HG02763 (cell line): ENCODE measurements around the gene DLG5.
"Not testable (repeated sequence)": the region's sequence is repeated elsewhere in the genome, so short reads cannot be mapped to it uniquely, and the experiment has no call there.

Source experiments
- ATAC-seq: cut with Tn5 transposase; IDR thresholded peaks from one replicate; pipeline ENCODE4 v1.9.1; 2021; ENCODE audit warnings: mild to moderate bottlenecking, moderate library complexity; ENCODE audit not compliant: unreplicated experiment

DLG5 gene

DNA sequence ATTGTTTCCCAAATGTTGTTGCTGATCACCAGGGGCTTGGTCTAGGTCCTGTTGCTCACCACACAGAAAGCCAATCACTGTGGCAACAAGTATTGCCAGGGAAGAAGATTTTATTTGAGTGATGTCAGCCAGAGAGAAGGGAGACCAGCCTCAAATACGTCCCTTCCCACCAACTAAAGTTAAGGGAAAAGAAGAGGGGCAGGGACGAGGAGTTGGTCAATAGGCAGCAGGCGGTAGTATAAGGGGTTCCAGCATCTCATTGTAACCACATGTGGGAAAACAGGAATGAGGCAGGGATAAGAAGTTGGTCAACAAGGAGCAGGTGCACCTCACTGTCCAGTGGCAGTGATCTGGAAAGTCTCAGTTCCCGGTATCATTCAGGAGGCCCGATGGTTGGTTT, 150.1 kb downstream of the DLG5 start:
- ATAC-seq, result no peak

DNA sequence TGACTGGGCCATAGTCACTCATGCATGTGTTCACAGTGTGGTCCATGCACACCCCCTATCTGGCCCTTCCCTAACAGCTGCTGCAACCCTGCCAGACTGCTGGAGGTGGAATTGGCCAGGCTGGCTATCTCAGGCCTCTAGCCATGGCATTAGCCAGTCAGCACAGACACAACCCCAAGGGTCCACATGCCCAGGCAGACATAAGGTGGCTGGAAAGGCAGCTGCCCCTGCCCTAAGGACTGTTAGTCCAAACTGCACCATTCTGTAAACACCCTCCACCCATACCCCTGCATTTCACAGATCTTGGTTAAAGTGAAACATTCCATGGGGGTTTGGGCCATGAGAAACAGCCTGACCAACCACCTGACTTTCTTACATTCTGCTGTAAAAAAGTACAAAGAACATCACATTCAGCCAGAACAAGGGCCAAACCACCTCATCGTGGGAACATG, 151.6 kb downstream of the DLG5 start:
- no peak for ATAC-seq

DNA sequence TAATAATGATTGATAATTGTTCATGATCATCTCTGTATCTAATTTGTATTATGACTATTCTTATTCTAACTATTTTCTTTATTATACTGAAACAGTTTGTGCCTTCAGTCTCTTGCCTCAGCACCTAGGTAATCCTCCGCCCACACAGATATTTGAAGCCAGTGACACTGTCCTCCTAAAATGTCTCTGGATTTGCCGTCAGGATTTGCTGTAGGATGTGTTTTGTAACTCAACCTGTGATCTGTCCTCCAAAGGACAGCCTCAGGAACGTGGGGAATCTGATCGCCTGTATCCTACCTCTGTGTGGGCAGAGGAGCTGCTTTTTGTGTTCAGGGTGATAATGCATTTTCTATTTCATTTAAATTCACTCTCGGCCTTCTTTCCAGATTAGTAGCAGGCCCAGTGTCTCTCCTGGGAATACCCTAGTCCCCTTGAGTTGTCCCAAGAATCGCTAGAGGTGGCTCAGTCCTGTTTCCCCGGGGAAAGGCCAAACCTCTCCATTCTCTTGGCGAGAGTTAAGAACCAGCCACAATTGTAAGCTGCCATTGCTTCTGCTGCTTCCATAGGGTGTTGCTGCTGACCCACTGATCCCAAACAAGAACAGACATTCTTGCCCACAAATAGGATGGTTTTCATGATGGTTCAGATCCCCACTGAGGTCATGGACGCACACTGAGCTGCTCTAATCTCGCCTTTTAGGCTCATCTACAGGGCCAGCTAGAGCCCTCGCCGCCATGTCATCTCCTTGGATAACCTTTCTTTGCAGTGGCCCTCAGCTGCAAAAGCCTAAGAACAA, 152.7 kb downstream of the DLG5 start:
- ATAC-seq, result no peak

DNA sequence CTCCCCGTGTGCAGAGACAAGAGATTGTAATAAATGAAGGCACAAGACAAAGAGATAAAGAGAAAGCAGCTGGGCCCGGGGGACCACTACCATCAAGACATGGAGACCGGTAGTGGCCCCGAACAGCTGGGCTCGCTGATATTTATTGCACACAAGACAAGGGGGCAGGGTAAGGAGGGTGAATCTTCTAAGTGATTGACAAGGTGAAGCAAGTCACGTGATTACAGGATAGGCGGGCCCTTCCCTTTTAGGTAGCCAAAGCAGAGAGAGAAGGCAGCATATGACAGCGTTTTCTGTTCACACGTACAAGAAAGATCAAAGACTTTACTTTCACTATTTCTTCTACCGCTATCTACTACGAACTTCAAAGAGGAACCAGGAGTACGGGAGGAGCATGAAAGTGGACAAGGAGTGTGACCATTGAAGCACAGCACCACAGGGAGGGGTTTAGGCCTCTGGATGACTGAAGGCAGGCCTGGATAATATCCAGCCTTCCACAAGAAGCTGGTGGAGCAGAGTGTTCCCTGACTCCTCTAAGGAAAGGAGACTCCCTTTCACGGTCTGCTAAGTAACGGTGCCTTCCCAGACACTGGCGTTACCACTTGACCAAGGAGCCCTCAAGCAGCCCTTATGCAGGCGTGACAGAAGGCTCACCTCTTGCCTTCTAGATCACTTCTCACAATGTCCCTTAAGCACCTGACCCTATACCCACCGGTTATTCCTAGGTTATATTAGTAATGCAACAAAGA, 153.5 kb downstream of the DLG5 start:
- ATAC-seq, result not testable (repeated sequence)

DNA sequence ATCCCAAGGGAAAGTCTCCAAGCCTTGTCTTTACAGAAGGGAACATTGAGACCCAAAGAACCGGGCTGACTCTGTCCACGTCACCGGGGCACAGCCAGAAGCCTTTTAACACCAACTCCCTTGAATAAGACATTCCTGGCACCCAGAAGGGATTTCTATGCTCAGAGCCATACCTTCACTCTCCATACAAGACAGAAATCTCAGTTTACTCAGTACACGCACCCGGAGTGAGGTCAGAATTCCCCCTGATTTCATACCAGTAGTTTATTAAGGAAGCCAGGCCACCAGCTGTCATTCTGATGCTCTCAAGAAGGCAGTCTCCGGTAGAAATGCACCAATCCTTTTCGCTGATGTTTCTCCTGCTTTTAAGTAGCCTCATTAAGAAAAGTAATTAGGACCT, 154.7 kb downstream of the DLG5 start:
- no peak for ATAC-seq

DNA sequence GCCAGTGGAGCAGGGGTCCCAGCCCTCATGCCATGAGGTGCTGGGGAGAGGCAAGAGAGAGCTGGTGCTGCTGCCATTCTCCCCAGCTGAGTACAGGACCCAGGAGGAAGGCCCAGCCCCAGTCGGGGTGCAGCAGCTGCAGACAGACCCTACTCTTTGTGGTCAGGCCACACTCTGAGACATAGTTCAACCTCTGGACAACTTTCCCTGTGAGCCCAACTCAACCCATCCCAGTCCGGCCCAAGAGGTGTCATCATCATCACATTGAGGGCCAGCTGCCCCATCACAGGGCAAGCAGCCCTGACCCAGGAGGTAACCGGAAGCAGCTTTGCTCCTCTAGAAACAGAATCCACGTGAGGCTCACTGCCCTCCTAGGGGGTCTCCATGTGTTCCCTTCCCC, 155.1 kb downstream of the DLG5 start:
- no peak for ATAC-seq

DNA sequence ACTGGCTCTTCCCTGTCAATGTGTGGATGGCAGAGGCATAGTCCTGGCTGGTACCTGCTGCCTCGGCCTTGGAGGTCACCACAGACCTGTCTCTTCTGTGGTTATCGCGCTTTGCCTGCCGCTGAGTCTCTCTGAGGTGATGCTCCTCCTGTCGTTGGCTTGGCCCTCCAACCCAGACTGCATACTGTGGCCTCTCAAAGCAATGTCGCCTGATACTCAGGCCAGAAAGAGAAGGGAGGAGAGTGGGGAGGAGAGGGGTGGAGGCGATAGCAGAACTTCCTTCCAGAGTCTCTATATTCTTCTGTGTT, 155.7 kb downstream of the DLG5 start:
- ATAC-seq, result no peak

DNA sequence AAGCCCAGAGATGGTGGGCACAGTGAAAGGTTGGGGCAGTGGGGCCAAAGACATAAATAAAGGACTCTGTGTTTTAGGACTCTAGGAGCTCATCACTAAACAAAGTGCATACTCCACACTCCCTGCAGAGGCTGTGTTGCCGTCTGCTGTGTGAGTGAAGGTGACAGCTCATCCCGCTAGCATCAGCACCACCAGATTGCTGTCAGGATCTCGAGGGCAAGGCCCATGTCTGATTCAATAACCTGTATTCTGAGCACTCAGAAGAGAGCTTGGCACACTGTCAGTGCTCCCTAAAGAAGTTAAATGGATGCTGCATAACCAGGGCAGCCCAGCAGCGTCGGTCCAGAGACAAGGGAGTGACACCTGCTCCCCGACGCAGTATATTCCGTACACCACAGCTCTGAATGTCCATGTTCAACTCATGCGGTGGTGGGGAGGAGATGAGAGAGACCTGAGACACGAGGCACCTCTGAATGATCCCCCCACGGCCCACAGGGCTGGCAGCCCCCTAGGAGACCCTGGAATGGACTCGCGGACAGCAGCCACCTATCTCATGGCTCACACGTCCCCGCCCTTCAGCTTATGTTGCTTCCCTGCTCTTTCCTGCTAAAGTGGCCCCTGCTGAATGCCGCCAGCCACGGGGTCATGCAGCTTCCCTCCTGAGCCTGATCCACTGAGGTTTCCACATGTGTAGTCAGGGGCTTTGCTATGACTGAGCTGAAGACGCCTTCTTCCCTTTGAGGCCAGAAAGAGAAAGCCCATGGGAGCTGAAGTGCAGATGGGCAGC, 156.3 kb downstream of the DLG5 start:
- no peak for ATAC-seq

DNA sequence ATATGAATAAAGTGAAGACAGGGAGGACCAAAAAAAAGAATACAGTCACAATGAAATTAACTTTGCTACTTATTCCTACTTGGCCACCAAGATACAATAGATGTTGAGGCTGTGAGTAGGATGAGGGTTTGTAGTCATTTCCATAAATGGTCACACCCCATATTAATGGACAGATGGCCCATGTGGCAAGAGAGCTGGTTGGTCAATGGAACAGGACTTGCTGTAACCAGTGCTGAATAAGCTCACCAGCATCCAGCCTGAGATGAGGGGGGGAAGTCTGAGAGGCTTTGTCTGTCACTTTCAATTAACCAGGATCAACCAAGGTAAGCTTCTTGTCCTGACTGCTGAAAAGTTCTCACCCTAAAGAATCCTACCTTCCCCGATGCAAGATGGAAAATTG, 158.5 kb downstream of the DLG5 start:
- ATAC-seq, result no peak

DNA sequence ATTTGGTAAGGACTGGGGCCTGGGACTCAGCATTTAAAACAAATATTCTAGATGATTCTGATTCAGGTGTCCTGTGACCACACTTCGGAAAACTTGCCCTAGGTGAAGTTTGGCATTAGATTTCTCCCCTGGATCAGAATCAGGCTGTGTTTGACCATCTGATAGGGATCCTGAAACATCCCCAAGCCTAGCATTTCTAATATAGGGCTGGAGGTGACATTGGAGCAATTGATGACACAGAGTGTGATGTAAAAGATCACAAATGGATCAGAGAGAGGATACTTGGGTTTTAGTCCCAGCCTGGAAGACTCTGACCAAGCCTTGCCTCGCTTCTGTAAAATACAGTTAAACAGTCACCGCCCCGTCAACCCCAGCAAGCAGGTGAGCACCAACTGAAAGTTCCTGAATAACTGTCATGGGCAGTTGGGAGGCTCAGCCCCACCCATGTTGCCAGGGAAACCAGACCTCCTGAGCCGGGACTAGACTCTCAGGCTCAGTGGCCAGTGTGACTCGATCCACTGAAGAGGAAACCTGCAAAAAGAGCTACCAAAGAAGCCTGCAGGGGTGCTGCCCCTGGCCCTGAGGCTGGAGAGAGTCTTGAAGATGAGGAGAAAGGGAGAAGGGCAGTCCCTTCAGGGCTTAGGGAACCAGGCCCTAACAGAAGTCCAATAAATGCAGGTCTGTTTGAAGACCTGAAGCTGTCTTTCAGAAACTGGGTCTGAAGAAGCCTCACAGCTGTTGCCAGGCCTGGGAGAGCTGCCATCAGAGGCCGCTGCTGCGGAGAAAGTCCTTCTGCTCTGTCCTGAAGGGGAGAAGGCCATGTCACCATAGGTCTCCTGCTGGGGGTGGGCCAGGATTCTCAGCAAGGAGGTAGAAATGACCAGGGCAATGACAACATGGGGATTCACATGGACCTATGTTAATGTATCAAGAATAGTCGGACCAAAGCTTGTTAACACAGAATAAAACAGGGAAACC, 162.8 kb downstream of the DLG5 start:
- no peak for ATAC-seq

DNA sequence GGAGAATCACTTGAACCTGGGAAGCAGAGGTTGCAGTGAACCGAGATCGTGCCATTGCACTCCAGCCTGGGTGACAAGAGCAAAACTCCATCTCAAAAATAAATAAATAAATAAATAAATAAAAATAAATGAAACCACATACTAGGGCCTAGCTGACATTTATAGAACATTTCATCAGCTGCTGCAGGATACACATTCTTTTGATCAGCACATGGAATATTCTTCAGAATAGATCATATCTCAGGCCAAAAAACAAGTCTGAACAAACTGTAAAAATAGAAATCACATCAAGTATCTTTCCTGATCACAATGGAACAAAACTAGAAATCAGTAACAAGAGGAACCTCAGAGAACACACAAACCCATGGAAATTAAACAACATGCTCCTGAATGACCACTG, 168.1 kb downstream of the DLG5 start:
- not testable (repeated sequence) for ATAC-seq

DNA sequence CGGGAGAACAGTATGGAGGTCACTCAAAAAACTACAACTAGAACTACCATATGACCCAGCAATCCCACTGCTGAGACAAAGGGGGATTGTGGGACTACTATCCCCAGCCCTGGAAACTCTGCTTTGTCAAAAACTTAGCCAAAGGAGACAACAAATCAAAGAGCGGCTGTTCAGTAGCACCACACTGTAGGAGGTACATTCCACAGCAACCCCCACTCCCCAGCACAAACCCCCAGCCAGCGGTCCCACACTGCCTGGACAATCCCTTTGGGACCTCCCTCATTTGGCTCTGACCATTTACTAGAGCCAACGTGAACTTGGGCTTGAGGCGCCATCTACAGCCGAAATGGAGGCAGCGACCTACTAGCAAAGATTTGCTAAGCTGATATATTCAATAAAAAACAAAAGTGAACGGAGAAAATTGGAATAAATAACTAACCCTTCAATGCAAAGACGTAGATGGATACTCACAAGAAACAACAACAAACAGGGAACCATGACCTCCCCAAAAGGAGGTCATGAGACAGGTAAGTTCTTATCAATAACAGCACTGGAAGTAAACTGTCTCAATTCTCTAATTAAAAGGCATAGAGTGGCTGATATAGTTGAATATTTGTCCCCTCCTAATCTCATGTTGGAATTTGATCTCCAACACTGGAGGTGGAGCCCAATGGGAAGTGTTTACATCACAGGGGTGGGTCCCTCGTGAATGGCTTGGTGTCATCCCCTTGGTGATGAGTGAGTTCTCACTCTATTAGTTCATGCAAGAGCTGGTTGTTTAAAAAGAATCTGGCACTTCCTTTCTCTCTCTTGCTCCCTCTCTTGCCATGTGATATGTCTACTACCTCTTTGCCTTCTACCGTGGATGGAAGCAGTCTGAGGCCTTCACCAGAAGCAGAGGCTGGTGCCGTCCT, 170.0 kb downstream of the DLG5 start:
- no peak for ATAC-seq

DNA sequence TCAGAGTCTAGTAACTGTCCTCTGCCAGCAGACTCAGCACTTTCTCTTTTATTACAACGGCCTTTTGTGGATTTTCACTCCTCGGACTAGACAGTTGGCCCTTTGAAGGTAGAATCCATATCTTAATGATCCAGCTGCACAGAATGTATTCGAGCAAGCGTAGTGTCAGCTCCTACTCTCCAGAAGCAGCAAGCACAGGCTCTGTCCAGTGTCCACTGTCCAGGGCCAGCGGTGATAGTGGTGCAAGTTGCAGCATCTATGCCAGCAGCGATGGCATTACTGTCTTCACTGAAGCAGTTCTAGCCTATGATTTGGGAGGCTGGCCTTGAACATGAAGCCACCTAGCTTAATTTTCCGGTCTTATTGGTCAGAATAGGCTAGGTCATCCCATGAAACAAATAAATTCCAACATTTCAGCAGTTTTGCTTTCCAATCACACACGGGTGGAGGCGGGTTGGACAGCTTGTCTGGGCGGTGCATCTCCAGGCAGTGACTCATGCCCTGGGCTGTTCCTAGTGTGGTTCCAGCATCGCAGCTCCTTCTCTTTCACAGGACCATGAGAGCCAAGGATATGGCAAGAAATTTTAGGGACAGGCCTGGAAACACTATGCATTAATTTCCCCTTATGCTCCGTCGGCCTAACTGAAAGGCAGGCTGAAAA, 180.4 kb downstream of the DLG5 start:
- ATAC-seq, result no peak

DNA sequence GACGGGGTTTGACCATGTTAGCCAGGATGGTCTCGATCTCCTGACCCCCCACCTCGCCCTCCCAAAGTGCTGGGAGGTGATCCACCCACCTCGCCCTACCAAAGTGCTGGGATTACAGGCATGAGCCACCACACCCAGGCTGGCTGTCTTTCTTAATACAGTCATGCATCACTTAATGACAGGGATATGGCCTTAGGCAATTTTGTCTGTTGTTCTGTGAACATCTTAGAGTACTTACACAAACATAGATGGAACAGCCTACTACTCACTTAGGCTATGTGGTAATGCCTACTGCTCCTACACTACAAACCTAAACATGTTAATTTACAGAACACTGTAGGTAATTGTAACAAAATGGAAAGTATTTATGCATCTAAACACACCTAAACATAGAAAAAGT, 182.3 kb downstream of the DLG5 start:
- ATAC-seq, result no peak

DNA sequence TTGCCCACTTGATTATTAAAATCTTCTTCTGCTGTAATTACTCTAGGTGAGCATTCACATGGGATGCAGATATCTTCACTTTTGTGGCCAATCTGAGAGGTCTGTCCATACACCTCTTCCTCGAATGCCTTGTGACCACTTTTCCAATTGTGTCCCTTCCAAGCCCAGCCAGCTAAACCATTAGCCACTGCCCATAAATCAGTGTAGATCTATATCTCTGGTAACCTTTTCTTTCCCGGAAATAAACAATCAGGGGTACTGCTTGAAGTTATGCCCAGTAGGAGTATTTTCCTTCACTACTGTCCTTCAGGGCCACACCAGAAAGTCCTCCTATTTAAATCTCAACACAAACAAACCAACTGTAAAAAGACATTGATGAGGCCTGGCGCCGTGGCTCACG, 184.4 kb downstream of the DLG5 start:
- no peak for ATAC-seq

DNA sequence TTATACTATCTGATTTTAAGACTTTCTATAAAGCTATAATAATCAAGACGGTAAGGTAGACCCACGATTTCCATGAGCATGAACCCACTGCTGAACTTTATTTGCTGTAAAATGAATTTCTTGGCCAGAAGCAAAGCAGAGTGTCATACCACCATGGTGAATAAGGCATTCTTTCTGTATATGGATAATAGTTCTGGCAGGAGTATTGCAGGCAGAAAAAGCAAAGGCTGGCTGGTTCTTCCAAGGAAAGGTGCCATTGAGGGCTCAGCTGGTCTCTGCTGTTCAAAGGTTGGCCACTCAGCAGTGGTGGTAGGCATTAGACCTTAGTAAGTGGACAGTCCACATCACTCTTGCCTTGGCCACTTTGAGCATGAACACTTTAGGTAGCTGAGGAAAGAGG, 184.8 kb downstream of the DLG5 start:
- no peak for ATAC-seq
